ENCODE data around the gene PRKCA. TPM values are rescaled to one million over a fixed set of nuclear protein-coding genes. Genes with fewer than 3 reads are reported as not detected.

The PRKCA gene
- polyA plus RNA-seq, 2 of the 4 experiments (the other 2 are of a cell fraction), result 28.8 to 65.0 TPM

GRCh38 chr17:66753126-66753920, 450.9 kb downstream of the PRKCA start (continued):
- no peak for TF ChIP-seq ZC3H11A (IDR thresholded peaks at IDR 0.05)

- WGBS (ENCODE audit: missing lambda C conversion rate), result 90% methylated on average over 18 of the region's 18 CpGs
- H3K4me1 ChIP-seq, result no peaks in the 10 kb centered on the region
- no peak overlapping the region for H3K27ac ChIP-seq
- TF ChIP-seq CBX2 (IDR thresholded peaks at IDR 0.05; ENCODE audit: borderline replicate concordance, low read depth), result no peak
- no peak for TF ChIP-seq FOXS1 (CRISPR knock-in tag; IDR thresholded peaks at IDR 0.05)
- no peak for TF ChIP-seq RARB (CRISPR knock-in tag; IDR thresholded peaks at IDR 0.05)
- TF ChIP-seq POLR2A (IDR thresholded peaks at IDR 0.05; ENCODE audit: low read length), result no peak
- no peak for TF ChIP-seq RNF2 (IDR thresholded peaks at IDR 0.05; ENCODE audit: borderline replicate concordance, low read depth)
- no peak for TF ChIP-seq ZFP36 (IDR thresholded peaks at IDR 0.05; ENCODE audit: borderline replicate concordance, partially characterized antibody)
- no peak for TF ChIP-seq HOXB13 (CRISPR knock-in tag; IDR thresholded peaks at IDR 0.05; ENCODE audit: low read depth)
- no peak for TF ChIP-seq CHD4 (IDR thresholded peaks at IDR 0.05; ENCODE audit: borderline replicate concordance)
- no peak for TF ChIP-seq CBX8 (IDR thresholded peaks at IDR 0.05)
- TF ChIP-seq NPAS2 (CRISPR knock-in tag; IDR thresholded peaks at IDR 0.05; ENCODE audit: borderline replicate concordance), result no peak
- no peak for TF ChIP-seq HOXB5 (CRISPR knock-in tag; IDR thresholded peaks at IDR 0.05)
- no peak for TF ChIP-seq EHMT2 (IDR thresholded peaks at IDR 0.05; ENCODE audit: low read depth)
- no peak for TF ChIP-seq ATOH8 (CRISPR knock-in tag; IDR thresholded peaks at IDR 0.05; ENCODE audit: low read depth)
- TF ChIP-seq BHLHE40 (IDR thresholded peaks at IDR 0.05; ENCODE audit: low read depth, low read length), result no peak
- CTCF ChIA-PET, result no interaction called here
- no peak for ATAC-seq
- H3K4me2 ChIP-seq, result no peak overlapping the region
- H3K9me3 ChIP-seq, result no peaks in the 10 kb centered on the region
- DNase-seq (ENCODE audit: low read depth in 1 of 2, low spot score in 1 of 2), result no peak
- POLR2A ChIA-PET, result no interaction called here
- FAIRE-seq, result no peak
- no peak overlapping the region for H3K4me3 ChIP-seq
These were observed 452.9 kb downstream of the PRKCA start for GRCh38 chr17:66755101-66755943.

GRCh38 chr17:66755944-66756290, 453.5 kb downstream of the PRKCA start:
- POLR2A ChIA-PET, result no interaction called here
- 92% methylated on average over 10 of the region's 10 CpGs for WGBS (ENCODE audit: missing lambda C conversion rate)

More at GRCh38 chr17:66755944-66756290, 453.5 kb downstream of the PRKCA start:
- CTCF ChIA-PET, result no interaction called here
- DNase-seq (ENCODE audit: low read depth in 1 of 2, low spot score in 1 of 2) (no peak), FAIRE-seq (no peak), ATAC-seq (no peak)
- Histone ChIP-seq H3K4me1 (no peaks in the 10 kb centered on the region), H3K9me3 (no peaks in the 10 kb centered on the region), H3K4me3 (no peak overlapping the region), H3K27ac (no peak overlapping the region), H3K4me2 (no peak overlapping the region)
- TF ChIP-seq RNF2 (IDR thresholded peaks at IDR 0.05; ENCODE audit: borderline replicate concordance, low read depth) (no peak), NFE2L2 (conservative IDR thresholded peaks at IDR 0.05; ENCODE audit: low read length) (no peak), BHLHE40 (IDR thresholded peaks at IDR 0.05; ENCODE audit: low read depth, low read length) (no peak), CBX8 (IDR thresholded peaks at IDR 0.05) (no peak), NR3C1 (IDR thresholded peaks at IDR 0.05) (no peak), REST (IDR thresholded peaks at IDR 0.05) (no peak), RARB (CRISPR knock-in tag; IDR thresholded peaks at IDR 0.05) (no peak), HDAC2 (IDR thresholded peaks at IDR 0.05) (no peak), NPAS2 (CRISPR knock-in tag; IDR thresholded peaks at IDR 0.05; ENCODE audit: borderline replicate concordance) (no peak), HOXA7 (CRISPR knock-in tag; IDR thresholded peaks at IDR 0.05) (no peak), ELK1 (IDR thresholded peaks at IDR 0.05; ENCODE audit: low read depth, low read length) (no peak), FOSL2 (IDR thresholded peaks at IDR 0.05) (no peak), FOSL2 (CRISPR knock-in tag; IDR thresholded peaks at IDR 0.05) (no peak), TP53 (CRISPR knock-in tag; IDR thresholded peaks at IDR 0.05) (no peak), GATA3 (IDR thresholded peaks at IDR 0.05; ENCODE audit: borderline replicate concordance) (no peak), EHF (CRISPR knock-in tag; IDR thresholded peaks at IDR 0.05) (no peak), EHMT2 (IDR thresholded peaks at IDR 0.05; ENCODE audit: low read depth) (no peak), PHF8 (IDR thresholded peaks at IDR 0.05; ENCODE audit: borderline replicate concordance, low read depth) (no peak)
